K562 (cell line): ENCODE measurements around the gene MLH3. TPM values are rescaled to one million over a fixed set of nuclear protein-coding genes. Genes with fewer than 3 reads are reported as not detected.

ENCODE experiments used
- DPF2 ChIP-seq: fragments of 450-650 bp; IDR thresholded peaks from 2 replicates; pipeline ENCODE4 v1.6.1; 2016
- HDAC1 ChIP-seq, 2 experiments: fragments of 450-650 bp; IDR thresholded peaks; 2 replicates each; pipeline ENCODE4 v1.6.1; 2016 to 2017; ENCODE audit warnings: inconsistent platforms in 1 of 2, mild to moderate bottlenecking in 1 of 2, moderate library complexity in 1 of 2
- JUNB ChIP-seq: fragments of 450-650 bp; formaldehyde crosslinking; conservative IDR thresholded peaks from 2 replicates; pipeline ENCODE4 v1.4.0; 2020; ENCODE audit warnings: mild to moderate bottlenecking
- MTA2 ChIP-seq: fragments of 450-650 bp; IDR thresholded peaks from 2 replicates; pipeline ENCODE4 v1.6.1; 2016; ENCODE audit warnings: low read depth
- NR3C1 ChIP-seq: sonication (generic); formaldehyde crosslinking; IDR thresholded peaks from 2 replicates; pipeline ENCODE4 v1.8.1; 2022; ENCODE audit warnings: missing genetic modification reagents
- SP1 ChIP-seq: sonication (generic); formaldehyde crosslinking; IDR thresholded peaks from 2 replicates; pipeline ENCODE4 v1.8.1; 2022; ENCODE audit warnings: mild to moderate bottlenecking, missing genetic modification reagents
- ZNF707 ChIP-seq: fragments of 250-450 bp; sonication (Bioruptor Pico); conservative IDR thresholded peaks from 2 replicates; pipeline ENCODE4 v1.8.0; 2022; ENCODE audit warnings: inconsistent platforms, mild to moderate bottlenecking, moderate library complexity
- polyA plus RNA-seq, 8 experiments: library from polyadenylated mRNA; depleted of rRNA in 4 of 8; stranded (reverse) in 5 of 8; unstranded in 3 of 8; fragments of >200 nt; fragmentation: Nextera tagmentation in 2 of 8; fragmentation: Illumina TruSeq in 1 of 8; extraction: Ambion mirVana in 2 of 8; extraction: Trizol in 1 of 8; gene quantifications; 2 replicates each; pipeline versions ENCODE4 v1.2.1 to v1.2.3, GENCODE V29; 2011 to 2014; ENCODE audit warnings: inconsistent platforms in 1 of 8, missing spikeins in 1 of 8
- total RNA-seq, 7 experiments: library from RNA; depleted of rRNA in 6 of 7; stranded (reverse); fragments of >200 nt in 6 of 7; fragmentation: Illumina TruSeq in 2 of 7; extraction: Trizol in 2 of 7; gene quantifications; 2 replicates each; pipeline versions ENCODE4 v1.2.1 to v1.2.3, GENCODE V29; 2011 to 2021; ENCODE audit warnings: low replicate concordance in 1 of 7
- TF ChIP-seq, protein P1 (sequence below): fragments of 150-350 bp; IDR thresholded peaks from 2 replicates; pipeline ENCODE4 v1.6.1; 2014; ENCODE audit warnings: low read depth, mild to moderate bottlenecking, low read length, borderline replicate concordance
- TF ChIP-seq, protein P2 (sequence below): IDR thresholded peaks from 3 replicates; pipeline ENCODE4 v1.6.1; 2011; ENCODE audit warnings: borderline replicate concordance, mild to moderate bottlenecking, moderate library complexity; ENCODE audit not compliant: insufficient read length; ENCODE audit errors: extremely low read depth

MLH3 gene
- total and polyA plus RNA-seq, 9 of the 15 experiments (the other 6 are each of a cell fraction or from before 2014, with no cell fraction given), result 5.9 to 15.3 (median 10.7) TPM

DNA sequence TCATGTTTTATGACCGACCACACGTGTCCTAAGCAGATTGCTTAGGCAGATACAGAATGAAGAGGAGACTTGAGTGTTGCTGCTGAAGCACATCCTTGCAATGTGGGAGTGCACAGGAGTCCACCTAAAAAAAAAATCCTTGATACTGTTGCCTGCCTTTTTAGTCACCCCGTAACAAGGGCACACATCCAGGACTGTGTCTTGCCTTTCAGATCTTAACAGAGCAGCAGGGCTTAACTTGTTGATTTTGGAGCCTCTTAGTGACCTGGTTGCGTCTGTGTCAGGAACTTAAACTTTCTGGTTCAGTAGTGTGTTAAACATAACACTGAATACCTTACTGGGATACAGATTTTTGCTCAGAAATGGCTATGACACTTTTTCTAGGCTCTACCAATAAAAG is 42.1 kb downstream of the MLH3 start (continued):
- TF ChIP-seq, protein P1, sequence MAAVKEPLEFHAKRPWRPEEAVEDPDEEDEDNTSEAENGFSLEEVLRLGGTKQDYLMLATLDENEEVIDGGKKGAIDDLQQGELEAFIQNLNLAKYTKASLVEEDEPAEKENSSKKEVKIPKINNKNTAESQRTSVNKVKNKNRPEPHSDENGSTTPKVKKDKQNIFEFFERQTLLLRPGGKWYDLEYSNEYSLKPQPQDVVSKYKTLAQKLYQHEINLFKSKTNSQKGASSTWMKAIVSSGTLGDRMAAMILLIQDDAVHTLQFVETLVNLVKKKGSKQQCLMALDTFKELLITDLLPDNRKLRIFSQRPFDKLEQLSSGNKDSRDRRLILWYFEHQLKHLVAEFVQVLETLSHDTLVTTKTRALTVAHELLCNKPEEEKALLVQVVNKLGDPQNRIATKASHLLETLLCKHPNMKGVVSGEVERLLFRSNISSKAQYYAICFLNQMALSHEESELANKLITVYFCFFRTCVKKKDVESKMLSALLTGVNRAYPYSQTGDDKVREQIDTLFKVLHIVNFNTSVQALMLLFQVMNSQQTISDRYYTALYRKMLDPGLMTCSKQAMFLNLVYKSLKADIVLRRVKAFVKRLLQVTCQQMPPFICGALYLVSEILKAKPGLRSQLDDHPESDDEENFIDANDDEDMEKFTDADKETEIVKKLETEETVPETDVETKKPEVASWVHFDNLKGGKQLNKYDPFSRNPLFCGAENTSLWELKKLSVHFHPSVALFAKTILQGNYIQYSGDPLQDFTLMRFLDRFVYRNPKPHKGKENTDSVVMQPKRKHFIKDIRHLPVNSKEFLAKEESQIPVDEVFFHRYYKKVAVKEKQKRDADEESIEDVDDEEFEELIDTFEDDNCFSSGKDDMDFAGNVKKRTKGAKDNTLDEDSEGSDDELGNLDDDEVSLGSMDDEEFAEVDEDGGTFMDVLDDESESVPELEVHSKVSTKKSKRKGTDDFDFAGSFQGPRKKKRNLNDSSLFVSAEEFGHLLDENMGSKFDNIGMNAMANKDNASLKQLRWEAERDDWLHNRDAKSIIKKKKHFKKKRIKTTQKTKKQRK, result no peak
- TF ChIP-seq ZNF707 (CRISPR knock-in tag) (no peak), DPF2 (no peak), SP1 (CRISPR knock-in tag) (no peak), MTA2 (no peak), NR3C1 (no peak), JUNB (CRISPR knock-in tag) (no peak), HDAC1 (IDR thresholded peaks at IDR 0.05) (no peak)
- TF ChIP-seq, protein P2, sequence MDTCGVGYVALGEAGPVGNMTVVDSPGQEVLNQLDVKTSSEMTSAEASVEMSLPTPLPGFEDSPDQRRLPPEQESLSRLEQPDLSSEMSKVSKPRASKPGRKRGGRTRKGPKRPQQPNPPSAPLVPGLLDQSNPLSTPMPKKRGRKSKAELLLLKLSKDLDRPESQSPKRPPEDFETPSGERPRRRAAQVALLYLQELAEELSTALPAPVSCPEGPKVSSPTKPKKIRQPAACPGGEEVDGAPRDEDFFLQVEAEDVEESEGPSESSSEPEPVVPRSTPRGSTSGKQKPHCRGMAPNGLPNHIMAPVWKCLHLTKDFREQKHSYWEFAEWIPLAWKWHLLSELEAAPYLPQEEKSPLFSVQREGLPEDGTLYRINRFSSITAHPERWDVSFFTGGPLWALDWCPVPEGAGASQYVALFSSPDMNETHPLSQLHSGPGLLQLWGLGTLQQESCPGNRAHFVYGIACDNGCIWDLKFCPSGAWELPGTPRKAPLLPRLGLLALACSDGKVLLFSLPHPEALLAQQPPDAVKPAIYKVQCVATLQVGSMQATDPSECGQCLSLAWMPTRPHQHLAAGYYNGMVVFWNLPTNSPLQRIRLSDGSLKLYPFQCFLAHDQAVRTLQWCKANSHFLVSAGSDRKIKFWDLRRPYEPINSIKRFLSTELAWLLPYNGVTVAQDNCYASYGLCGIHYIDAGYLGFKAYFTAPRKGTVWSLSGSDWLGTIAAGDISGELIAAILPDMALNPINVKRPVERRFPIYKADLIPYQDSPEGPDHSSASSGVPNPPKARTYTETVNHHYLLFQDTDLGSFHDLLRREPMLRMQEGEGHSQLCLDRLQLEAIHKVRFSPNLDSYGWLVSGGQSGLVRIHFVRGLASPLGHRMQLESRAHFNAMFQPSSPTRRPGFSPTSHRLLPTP, result no peak
